ENCODE results near the gene FTO. TPM values are rescaled to one million over a fixed set of nuclear protein-coding genes. Genes with fewer than 3 reads are reported as not detected.

Gene FTO
- polyA plus RNA-seq, 1 donor from 2014 or later, result 80.1 TPM

DNA sequence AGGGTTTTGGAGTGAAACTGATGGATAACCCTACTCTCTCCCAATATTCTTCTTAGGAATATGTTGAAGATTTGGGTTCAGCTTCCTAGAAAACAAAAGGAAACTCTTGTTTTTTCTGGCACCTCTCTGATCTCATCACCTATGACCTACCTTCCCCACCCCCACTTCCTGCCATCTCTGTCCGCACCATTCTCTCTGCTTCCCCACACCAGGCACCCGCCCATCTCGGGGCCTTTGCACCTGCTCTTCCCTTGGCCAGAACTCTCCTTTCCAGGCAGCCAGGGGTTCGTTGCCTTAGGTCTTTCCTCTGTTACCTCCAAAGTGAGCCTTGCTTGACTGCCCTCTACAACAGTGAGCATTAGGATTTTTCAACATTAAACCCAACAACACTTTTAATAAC lies 423.0 kb downstream of the FTO start:
- no peak overlapping the region for H3K4me2 ChIP-seq (ENCODE audit: low read length)
- no peaks in the 10 kb centered on the region for H4K20me1 ChIP-seq (ENCODE audit: insufficient read depth)
- no peak overlapping the region for H3K9ac ChIP-seq (ENCODE audit: low read length)
- no peak overlapping the region for H3K27ac ChIP-seq (ENCODE audit: low read length)
- no peaks in the 10 kb centered on the region for H3K9me3 ChIP-seq (ENCODE audit: low read length)
- TF ChIP-seq SMC3 (conservative IDR thresholded peaks at IDR 0.05; ENCODE audit: poor library complexity), result no peak
- TF ChIP-seq RAD21 (conservative IDR thresholded peaks at IDR 0.05), result no peak
- TF ChIP-seq, protein P1, sequence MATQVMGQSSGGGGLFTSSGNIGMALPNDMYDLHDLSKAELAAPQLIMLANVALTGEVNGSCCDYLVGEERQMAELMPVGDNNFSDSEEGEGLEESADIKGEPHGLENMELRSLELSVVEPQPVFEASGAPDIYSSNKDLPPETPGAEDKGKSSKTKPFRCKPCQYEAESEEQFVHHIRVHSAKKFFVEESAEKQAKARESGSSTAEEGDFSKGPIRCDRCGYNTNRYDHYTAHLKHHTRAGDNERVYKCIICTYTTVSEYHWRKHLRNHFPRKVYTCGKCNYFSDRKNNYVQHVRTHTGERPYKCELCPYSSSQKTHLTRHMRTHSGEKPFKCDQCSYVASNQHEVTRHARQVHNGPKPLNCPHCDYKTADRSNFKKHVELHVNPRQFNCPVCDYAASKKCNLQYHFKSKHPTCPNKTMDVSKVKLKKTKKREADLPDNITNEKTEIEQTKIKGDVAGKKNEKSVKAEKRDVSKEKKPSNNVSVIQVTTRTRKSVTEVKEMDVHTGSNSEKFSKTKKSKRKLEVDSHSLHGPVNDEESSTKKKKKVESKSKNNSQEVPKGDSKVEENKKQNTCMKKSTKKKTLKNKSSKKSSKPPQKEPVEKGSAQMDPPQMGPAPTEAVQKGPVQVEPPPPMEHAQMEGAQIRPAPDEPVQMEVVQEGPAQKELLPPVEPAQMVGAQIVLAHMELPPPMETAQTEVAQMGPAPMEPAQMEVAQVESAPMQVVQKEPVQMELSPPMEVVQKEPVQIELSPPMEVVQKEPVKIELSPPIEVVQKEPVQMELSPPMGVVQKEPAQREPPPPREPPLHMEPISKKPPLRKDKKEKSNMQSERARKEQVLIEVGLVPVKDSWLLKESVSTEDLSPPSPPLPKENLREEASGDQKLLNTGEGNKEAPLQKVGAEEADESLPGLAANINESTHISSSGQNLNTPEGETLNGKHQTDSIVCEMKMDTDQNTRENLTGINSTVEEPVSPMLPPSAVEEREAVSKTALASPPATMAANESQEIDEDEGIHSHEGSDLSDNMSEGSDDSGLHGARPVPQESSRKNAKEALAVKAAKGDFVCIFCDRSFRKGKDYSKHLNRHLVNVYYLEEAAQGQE (IDR thresholded peaks at IDR 0.05; ENCODE audit: borderline replicate concordance), result no peak
- no peak for TF ChIP-seq EZH2 (IDR thresholded peaks at IDR 0.05; ENCODE audit: borderline replicate concordance, insufficient read depth, low read length, poor library complexity, severe bottlenecking)
- no peak for TF ChIP-seq POLR2AphosphoS5 (IDR thresholded peaks at IDR 0.05)
- no peak for TF ChIP-seq MXI1 (conservative IDR thresholded peaks at IDR 0.05; ENCODE audit: poor library complexity, severe bottlenecking)
- no peak for TF ChIP-seq EP300 (conservative IDR thresholded peaks at IDR 0.05; ENCODE audit: poor library complexity, severe bottlenecking)
- TF ChIP-seq, protein P2, sequence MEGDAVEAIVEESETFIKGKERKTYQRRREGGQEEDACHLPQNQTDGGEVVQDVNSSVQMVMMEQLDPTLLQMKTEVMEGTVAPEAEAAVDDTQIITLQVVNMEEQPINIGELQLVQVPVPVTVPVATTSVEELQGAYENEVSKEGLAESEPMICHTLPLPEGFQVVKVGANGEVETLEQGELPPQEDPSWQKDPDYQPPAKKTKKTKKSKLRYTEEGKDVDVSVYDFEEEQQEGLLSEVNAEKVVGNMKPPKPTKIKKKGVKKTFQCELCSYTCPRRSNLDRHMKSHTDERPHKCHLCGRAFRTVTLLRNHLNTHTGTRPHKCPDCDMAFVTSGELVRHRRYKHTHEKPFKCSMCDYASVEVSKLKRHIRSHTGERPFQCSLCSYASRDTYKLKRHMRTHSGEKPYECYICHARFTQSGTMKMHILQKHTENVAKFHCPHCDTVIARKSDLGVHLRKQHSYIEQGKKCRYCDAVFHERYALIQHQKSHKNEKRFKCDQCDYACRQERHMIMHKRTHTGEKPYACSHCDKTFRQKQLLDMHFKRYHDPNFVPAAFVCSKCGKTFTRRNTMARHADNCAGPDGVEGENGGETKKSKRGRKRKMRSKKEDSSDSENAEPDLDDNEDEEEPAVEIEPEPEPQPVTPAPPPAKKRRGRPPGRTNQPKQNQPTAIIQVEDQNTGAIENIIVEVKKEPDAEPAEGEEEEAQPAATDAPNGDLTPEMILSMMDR (IDR thresholded peaks at IDR 0.05; ENCODE audit: poor library complexity, severe bottlenecking), result no peak
- TF ChIP-seq TAF1 (IDR thresholded peaks at IDR 0.05; ENCODE audit: low read depth), result no peak
- no peaks in the 10 kb centered on the region for H3F3A ChIP-seq (ENCODE audit: insufficient read depth, low read length, poor library complexity, severe bottlenecking)
- no peak overlapping the region for H3K4me3 ChIP-seq (ENCODE audit: low read length)
- H3K79me2 ChIP-seq (replicated peaks; ENCODE audit: insufficient read depth, low read length), result no peaks in the 10 kb centered on the region
- H2AFZ ChIP-seq (ENCODE audit: low read depth, low read length), result no peak overlapping the region
- H3K27me3 ChIP-seq (ENCODE audit: insufficient read depth, low read depth, low read length), result no peaks in the 10 kb centered on the region
- no peaks in the 10 kb centered on the region for H3K9me2 ChIP-seq (ENCODE audit: insufficient read depth, low read length)
- no peaks in the 10 kb centered on the region for H3K36me3 ChIP-seq (ENCODE audit: insufficient read depth, low read length)

DNA sequence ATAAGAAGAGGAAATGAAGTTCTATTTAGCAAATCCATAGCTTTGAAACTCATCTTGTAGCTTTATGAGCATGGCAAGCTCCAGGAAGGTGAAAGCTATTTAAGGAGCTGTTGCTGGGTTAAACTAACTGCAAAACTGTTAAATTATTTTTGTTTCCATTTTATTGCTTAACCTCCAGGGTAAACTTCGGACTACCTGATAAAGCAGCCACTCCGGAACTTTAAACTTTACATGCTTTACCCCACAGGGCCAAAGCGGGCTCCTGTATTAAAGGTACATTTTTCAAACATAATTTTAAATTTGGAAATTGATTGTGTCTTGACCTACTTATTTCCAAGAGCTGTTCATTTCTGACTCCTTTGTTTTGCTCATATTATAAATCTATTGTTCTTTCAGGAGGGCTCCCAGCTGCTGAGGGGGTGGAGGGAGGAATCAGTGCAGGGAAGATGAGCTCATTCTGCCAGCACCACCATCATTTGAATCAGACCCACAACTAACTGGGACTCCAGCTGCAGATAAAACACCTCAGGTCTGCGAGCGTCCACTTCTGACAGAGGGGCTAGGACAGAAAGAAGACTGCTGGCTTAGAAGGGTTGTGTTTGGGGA lies 424.8 kb downstream of the FTO start:
- Histone ChIP-seq H3K4me2 (ENCODE audit: low read length) (no peak overlapping the region), H3K9ac (ENCODE audit: low read length) (no peak overlapping the region), H4K20me1 (ENCODE audit: insufficient read depth) (no peaks in the 10 kb centered on the region), H3K4me3 (ENCODE audit: low read length) (no peak overlapping the region), H3K9me2 (ENCODE audit: insufficient read depth, low read length) (no peaks in the 10 kb centered on the region), H3K36me3 (ENCODE audit: insufficient read depth, low read length) (no peaks in the 10 kb centered on the region), H3K27ac (ENCODE audit: low read length) (no peak overlapping the region), H3K27me3 (ENCODE audit: insufficient read depth, low read depth, low read length) (no peaks in the 10 kb centered on the region), H3F3A (ENCODE audit: insufficient read depth, low read length, poor library complexity, severe bottlenecking) (no peaks in the 10 kb centered on the region), H3K9me3 (ENCODE audit: low read length) (no peaks in the 10 kb centered on the region), H2AFZ (ENCODE audit: low read depth, low read length) (no peak overlapping the region), H3K79me2 (replicated peaks; ENCODE audit: insufficient read depth, low read length) (no peaks in the 10 kb centered on the region)
- TF ChIP-seq RAD21 (conservative IDR thresholded peaks at IDR 0.05) (no peak), MXI1 (conservative IDR thresholded peaks at IDR 0.05; ENCODE audit: poor library complexity, severe bottlenecking) (no peak), TAF1 (IDR thresholded peaks at IDR 0.05; ENCODE audit: low read depth) (no peak), EZH2 (IDR thresholded peaks at IDR 0.05; ENCODE audit: borderline replicate concordance, insufficient read depth, low read length, poor library complexity, severe bottlenecking) (no peak), SMC3 (conservative IDR thresholded peaks at IDR 0.05; ENCODE audit: poor library complexity) (no peak)
- TF ChIP-seq, protein P2 (IDR thresholded peaks at IDR 0.05; ENCODE audit: poor library complexity, severe bottlenecking), result no peak
- TF ChIP-seq, protein P1 (IDR thresholded peaks at IDR 0.05; ENCODE audit: borderline replicate concordance), result no peak

Measured in neural cell (in vitro differentiated cells).